A673 (cell line): ENCODE data around the gene ANO4. TPM values are rescaled to one million over a fixed set of nuclear protein-coding genes. Genes with fewer than 3 reads are reported as not detected.

ENCODE experiments used
- BruUV-seq: library from RNA; stranded (reverse); fragments of 400-500 nt; replicated peaks from 2 replicates; lab custom pipeline; 2021; lab: Mats Ljungman, UMichigan
- CTCF ChIA-PET: fragments of 300-600 bp; sonication (Branson Sonifier 250); formaldehyde crosslinking; loops from one replicate; lab custom pipeline; 2022; ENCODE audit warnings: antibody characterized with exemption; lab: Charles Lee
- POLR2A ChIA-PET: fragments of 300-600 bp; sonication (Branson Sonifier 250); formaldehyde crosslinking; loops from one replicate; lab custom pipeline; 2022; ENCODE audit warnings: antibody characterized with exemption; ENCODE audit not compliant: low non-redundant PET; lab: Charles Lee
- DNase-seq: peaks from one replicate; pipeline ENCODE4 v3.0.0-alpha.2; 2015; ENCODE audit warnings: low spot score
- H3K27ac ChIP-seq: fragments of 200-600 bp; sonication (generic); 2 replicates; pipeline ENCODE4 v1.5.1; 2016; ENCODE audit warnings: mixed run types, low read depth, mild to moderate bottlenecking, mixed read lengths, antibody characterized with exemption, low read length; ENCODE audit not compliant: poor library complexity, severe bottlenecking
- H3K27me3 ChIP-seq: fragments of 200-600 bp; sonication (generic); replicated peaks from 2 replicates; pipeline ENCODE4 v1.6.1; 2017; ENCODE audit warnings: mixed run types, low read depth, mild to moderate bottlenecking, mixed read lengths, antibody characterized with exemption, low read length; ENCODE audit not compliant: insufficient read depth, poor library complexity
- H3K36me3 ChIP-seq: fragments of 200-600 bp; sonication (generic); 2 replicates; pipeline ENCODE4 v1.6.1; 2016; ENCODE audit warnings: mixed run types, mild to moderate bottlenecking, mixed read lengths, antibody characterized with exemption, low read length; ENCODE audit not compliant: insufficient read depth, poor library complexity, severe bottlenecking
- H3K4me1 ChIP-seq: fragments of 200-600 bp; sonication (generic); 2 replicates; pipeline ENCODE4 v1.6.1; 2017; ENCODE audit warnings: mixed run types, mild to moderate bottlenecking, mixed read lengths, antibody characterized with exemption, low read length; ENCODE audit not compliant: insufficient read depth, poor library complexity, severe bottlenecking
- H3K4me3 ChIP-seq: fragments of 200-600 bp; sonication (generic); 2 replicates; pipeline ENCODE4 v1.5.1; 2016; ENCODE audit warnings: low read depth, mixed run types, mild to moderate bottlenecking, mixed read lengths, low read length; ENCODE audit not compliant: poor library complexity, severe bottlenecking
- H3K9me3 ChIP-seq: fragments of 200-600 bp; sonication (generic); 2 replicates; pipeline ENCODE4 v1.6.1; 2016; ENCODE audit warnings: mixed run types, low read depth, mild to moderate bottlenecking, mixed read lengths, antibody characterized with exemption, low read length; ENCODE audit not compliant: poor library complexity, severe bottlenecking
- CTCF ChIP-seq: fragments of 300-800, 200-600 bp; sonication (generic); conservative IDR thresholded peaks from 2 replicates; pipeline ENCODE4 v1.5.1; 2017; ENCODE audit warnings: low read depth, mild to moderate bottlenecking, antibody characterized with exemption, low read length, moderate library complexity, mixed read lengths
- EZH2 ChIP-seq: fragments of 200-600 bp; sonication (generic); IDR thresholded peaks from 2 replicates; pipeline ENCODE4 v1.6.1; 2017; ENCODE audit warnings: borderline replicate concordance, low read depth, mild to moderate bottlenecking, mixed read lengths, antibody characterized with exemption, low read length; ENCODE audit not compliant: poor library complexity, severe bottlenecking
- intact Hi-C: fragments of 100-400 bp; cut with micrococcal nuclease; formaldehyde crosslinking; loops from one replicate; pipeline ENCODE4 v1.10.0; 2022; ENCODE audit not compliant: unreplicated experiment
- total RNA-seq: library from RNA; stranded (reverse); gene quantifications from 2 replicates; pipeline ENCODE4 v1.2.3, GENCODE V29; 2021

ANO4 gene
- total RNA-seq, 1 experiment from 2014 or later, result 9.3 TPM

GRCh38 chr12:100753837-100754236, 40.7 kb upstream of the ANO4 start:
- CTCF ChIA-PET, result no interaction called here
- BruUV-seq, result no TSS peak
- no peak overlapping the region for H3K27ac ChIP-seq
- DNase-seq, result no peak
- H3K9me3 ChIP-seq, result no peaks in the 10 kb centered on the region
- no peaks in the 10 kb centered on the region for H3K4me1 ChIP-seq
- no peak for TF ChIP-seq CTCF
- no peak for TF ChIP-seq EZH2
- no peaks in the 10 kb centered on the region for H3K36me3 ChIP-seq
- intact Hi-C loops, result no loop called here
- H3K4me3 ChIP-seq, result no peak overlapping the region
- POLR2A ChIA-PET, result interaction anchor here (0.6 kb wide), 1 partner anchor 394 kb away, joined by 4 read pairs; no protein-coding TSS in a partner anchor
- H3K27me3 ChIP-seq, result no peaks in the 10 kb centered on the region

DNA sequence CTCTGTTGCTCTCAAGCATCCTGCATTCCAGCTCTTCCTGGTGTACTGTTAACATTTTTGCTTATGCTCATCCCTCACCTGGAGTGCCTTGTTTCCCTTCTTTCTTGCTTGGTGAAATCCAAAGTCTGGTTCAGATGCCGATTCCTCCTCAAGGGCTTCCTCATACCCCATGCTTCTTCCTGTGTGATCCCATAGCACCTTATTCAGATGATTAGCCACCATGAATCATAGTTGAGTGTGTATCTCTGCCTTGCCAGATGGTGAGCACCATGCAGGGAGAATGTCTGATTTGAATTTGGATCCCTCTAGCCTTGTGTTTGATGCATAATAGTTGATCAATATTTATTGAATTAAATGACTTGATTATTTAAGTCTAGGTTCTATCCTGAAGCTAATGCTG, 39.4 kb upstream of the ANO4 start:
- Histone ChIP-seq H3K4me1 (no peaks in the 10 kb centered on the region), H3K9me3 (no peaks in the 10 kb centered on the region), H3K27ac (no peak overlapping the region), H3K27me3 (no peaks in the 10 kb centered on the region), H3K36me3 (no peaks in the 10 kb centered on the region), H3K4me3 (no peak overlapping the region)
- POLR2A ChIA-PET, result no interaction called here
- CTCF ChIA-PET, result no interaction called here
- no peak for TF ChIP-seq EZH2
- no peak for TF ChIP-seq CTCF
- no TSS peak for BruUV-seq
- no peak for DNase-seq
- intact Hi-C loops, result no loop called here

- Histone ChIP-seq H3K27ac (no peak overlapping the region), H3K27me3 (no peaks in the 10 kb centered on the region), H3K36me3 (no peaks in the 10 kb centered on the region), H3K9me3 (no peaks in the 10 kb centered on the region), H3K4me1 (no peaks in the 10 kb centered on the region), H3K4me3 (no peak overlapping the region)
- no peak for TF ChIP-seq CTCF
- TF ChIP-seq EZH2, result no peak
- no peak for DNase-seq
- no TSS peak for BruUV-seq
- intact Hi-C loops, result no loop called here
- ChIA-PET POLR2A (no interaction called here), CTCF (no interaction called here)
Observed at GRCh38 chr12:100758083-100758482, 36.5 kb upstream of the ANO4 start.
